DMS153 treated with DMSO at 0.1 percent for 48 hours (cell line): ENCODE data around the gene WASHC2C.
"Not testable (repeated sequence)": the region's sequence is repeated elsewhere in the genome, so short reads cannot be mapped to it uniquely, and the experiment has no call there.

ENCODE experiments used
- DNase-seq: peaks from one replicate; lab custom pipeline; 2025; ENCODE audit not compliant: unreplicated experiment; lab: John Stamatoyannopoulos, UW

The WASHC2C gene, protein sequence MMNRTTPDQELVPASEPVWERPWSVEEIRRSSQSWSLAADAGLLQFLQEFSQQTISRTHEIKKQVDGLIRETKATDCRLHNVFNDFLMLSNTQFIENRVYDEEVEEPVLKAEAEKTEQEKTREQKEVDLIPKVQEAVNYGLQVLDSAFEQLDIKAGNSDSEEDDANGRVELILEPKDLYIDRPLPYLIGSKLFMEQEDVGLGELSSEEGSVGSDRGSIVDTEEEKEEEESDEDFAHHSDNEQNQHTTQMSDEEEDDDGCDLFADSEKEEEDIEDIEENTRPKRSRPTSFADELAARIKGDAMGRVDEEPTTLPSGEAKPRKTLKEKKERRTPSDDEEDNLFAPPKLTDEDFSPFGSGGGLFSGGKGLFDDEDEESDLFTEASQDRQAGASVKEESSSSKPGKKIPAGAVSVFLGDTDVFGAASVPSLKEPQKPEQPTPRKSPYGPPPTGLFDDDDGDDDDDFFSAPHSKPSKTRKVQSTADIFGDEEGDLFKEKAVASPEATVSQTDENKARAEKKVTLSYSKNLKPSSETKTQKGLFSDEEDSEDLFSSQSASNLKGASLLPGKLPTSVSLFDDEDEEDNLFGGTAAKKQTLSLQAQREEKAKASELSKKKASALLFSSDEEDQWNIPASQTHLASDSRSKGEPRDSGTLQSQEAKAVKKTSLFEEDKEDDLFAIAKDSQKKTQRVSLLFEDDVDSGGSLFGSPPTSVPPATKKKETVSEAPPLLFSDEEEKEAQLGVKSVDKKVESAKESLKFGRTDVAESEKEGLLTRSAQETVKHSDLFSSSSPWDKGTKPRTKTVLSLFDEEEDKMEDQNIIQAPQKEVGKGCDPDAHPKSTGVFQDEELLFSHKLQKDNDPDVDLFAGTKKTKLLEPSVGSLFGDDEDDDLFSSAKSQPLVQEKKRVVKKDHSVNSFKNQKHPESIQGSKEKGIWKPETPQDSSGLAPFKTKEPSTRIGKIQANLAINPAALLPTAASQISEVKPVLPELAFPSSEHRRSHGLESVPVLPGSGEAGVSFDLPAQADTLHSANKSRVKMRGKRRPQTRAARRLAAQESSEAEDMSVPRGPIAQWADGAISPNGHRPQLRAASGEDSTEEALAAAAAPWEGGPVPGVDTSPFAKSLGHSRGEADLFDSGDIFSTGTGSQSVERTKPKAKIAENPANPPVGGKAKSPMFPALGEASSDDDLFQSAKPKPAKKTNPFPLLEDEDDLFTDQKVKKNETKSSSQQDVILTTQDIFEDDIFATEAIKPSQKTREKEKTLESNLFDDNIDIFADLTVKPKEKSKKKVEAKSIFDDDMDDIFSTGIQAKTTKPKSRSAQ (N-terminal part only)

GRCh38 chr10:45726703-45727420 is at the start of gene WASHC2C:
Gene WASHC2C, plus strand, starts transcription at chr10:45727266. Its CDS starts 52 bp downstream, at chr10:45727318.
- peak; percentile 51 for DNase-seq

DNA sequence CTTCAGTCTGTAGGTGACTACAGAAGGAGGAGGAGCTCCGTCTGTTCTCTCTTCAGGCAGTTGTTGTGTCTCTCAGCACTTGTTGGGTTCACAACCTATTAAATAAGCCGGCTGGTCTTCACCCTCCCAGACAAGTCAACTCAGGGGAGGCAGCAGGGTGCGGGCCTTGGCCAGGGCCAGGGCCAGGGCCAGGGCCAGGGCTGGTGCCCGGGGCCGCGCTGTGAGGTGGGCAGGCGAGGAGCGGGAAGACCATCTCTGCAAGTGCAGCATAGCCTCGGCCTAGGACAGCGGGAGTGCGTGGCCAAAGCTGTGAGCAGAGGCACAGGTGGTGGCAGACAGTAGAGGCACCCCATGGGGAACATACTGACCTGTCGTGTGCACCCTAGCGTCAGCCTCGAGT is 48.6 kb upstream of the WASHC2C start:
- not testable (repeated sequence) for DNase-seq

DNA sequence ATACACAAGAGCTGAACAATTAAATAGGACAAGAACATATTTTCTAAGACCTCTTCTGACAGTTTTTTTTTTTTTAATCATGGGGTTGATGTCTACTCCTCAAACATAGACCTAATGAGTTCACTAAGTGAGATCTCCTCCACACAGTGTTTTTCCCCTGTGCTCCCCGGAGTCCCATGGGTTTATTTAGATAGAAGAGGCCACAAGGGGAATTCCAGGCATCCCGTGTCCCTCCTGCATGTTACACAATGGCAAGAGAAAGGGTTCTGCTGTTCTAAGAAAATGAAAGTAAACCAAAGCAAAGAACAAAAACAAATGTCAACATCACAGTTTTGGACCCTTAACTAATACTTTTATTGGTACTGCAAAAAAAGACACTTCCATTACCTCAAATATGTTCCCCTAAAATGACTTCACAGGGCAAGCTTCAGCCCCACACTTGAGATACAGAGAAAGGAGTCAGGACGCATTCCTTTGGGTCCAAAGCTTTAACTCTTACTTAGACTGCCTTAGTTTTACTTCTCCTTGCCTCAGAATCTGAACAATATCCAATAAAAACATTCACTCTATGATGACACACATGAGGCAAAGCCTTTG is 16.8 kb upstream of the WASHC2C start:
- DNase-seq, result not testable (repeated sequence)

DNA sequence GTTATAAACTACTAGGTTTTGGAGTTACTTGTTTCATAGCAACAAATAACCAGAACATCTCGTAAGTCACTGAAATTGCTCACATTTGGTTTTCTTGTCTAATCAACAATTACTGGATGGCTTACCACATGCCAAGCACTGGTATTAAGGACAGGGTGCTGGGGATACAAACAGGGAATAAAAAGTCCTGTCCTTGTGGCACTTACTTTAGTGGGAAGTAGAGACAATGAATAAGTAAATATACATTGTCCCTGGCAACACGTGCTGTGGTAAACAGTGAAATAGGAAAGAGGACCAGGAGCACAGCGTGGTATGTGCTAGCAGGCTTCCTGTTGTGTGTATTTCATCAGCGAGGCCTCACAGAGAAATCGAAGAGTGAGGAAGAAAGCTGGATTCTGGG is 15.8 kb upstream of the WASHC2C start:
- DNase-seq, result not testable (repeated sequence)

DNA sequence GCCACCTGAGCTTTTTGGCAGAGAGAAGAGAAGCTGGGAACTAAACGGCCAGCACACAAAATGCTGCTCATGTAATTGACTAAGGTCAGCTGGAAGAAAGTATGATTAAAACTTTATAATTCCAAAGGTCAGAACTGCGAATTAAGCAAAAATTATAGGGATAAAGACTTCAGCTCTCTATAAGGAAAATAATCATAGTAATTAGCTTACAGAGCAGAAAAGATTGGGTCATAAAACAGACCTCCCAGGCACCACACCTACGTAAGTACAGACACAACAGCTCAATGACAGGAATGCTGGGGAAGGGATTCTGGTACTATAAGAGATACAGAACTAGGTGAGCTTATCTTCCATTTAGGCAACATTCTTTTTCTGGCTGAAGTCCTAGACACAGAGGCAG is 10.0 kb upstream of the WASHC2C start:
- DNase-seq, result not testable (repeated sequence)

- DNase-seq, result not testable (repeated sequence)
Measured at GRCh38 chr10:45717642-45718041, 9.4 kb upstream of the WASHC2C start.

- DNase-seq, result not testable (repeated sequence)
Measured at GRCh38 chr10:45721503-45721902, 5.6 kb upstream of the WASHC2C start.

GRCh38 chr10:45723851-45724250 is 3.2 kb upstream of the WASHC2C start:
- DNase-seq, result not testable (repeated sequence)

DNA sequence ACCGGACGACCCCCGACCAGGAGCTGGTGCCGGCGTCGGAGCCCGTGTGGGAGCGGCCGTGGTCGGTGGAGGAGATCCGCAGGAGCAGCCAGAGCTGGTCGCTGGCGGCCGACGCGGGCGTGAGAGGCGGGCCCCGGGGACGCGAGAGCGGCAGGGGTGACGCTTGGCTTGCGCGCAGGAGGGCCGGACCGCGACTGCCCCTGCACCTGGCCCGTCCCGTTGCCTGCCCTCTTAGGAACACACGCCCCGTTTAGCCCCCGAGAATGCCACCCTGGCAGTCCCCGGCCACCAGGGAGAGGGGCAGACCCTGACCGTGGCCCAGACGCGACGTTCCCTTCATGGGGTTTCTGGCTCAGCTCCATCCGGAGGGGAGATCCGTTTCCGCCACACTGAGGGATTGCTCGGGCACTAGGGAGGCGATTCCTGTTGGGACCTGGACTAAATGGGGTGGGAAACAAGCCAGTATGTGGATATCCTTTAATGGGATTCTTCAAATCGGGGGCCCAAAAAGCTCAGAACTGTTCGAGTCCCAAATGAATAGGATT is 427 bp downstream of the WASHC2C start:
- DNase-seq, result not testable (repeated sequence)

DNA sequence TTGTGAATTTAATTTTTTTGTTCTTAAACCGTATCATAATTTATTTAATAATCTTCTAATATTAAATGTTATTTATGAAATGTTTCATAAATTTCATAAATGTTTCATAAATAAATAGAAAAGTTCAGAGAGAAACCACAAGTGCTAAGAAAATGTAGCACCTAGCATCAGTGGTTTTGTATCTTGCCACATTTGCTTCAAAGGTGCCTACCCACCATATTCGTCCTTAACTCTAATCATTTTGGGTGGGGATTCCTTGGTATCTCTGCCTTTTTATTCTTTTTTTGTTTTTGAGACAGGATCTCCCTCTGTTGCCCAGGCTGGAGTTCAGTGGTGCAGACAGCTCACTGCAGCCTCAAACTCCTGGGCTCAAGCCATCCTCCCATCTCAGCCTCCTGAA is 7.4 kb downstream of the WASHC2C start:
- not testable (repeated sequence) for DNase-seq

DNA sequence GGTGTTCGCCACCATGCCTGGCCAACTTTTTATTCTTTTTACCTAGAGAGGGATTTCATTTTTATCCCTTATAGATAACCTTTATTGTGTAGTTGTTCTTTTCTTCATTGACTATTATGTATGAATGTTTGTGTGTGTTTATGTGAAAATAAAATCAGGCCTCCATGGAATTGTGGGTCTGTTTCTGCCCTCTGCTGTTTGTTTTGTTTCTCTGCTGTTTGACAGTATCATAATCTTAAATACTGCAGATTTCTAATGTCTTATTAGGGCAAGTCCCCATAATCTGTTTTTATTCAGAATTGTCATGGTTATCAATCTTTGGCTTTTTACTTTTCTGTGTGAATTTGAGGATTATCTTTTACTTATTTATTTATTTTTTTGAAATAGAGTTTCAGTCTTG is 7.8 kb downstream of the WASHC2C start:
- not testable (repeated sequence) for DNase-seq

- DNase-seq, result not testable (repeated sequence)
Measured at GRCh38 chr10:45741559-45741958, 14.5 kb downstream of the WASHC2C start.

- not testable (repeated sequence) for DNase-seq
Measured at GRCh38 chr10:45742014-45742413, 14.9 kb downstream of the WASHC2C start.

DNA sequence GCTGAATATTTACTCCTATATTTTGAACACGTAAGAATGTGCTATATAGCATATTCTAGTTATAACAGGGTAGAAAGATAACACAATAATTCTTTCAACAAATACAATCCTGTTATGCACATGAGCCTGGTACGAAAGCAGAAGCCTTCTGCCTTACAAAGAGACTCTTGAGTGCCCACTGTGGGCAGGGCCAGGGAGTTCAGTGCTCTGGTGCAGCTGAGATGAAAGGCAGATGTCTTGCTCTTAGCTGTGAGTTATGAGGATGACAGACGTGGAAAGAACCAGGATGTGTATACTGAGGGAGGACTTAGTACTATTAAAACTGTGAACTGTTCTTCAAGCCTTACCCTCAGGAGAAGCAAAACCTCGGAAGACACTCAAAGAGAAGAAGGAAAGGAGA is 24.1 kb downstream of the WASHC2C start:
- DNase-seq, result not testable (repeated sequence)

- not testable (repeated sequence) for DNase-seq
Measured at GRCh38 chr10:45752210-45752609, 25.1 kb downstream of the WASHC2C start.

GRCh38 chr10:45753979-45754495 is 27.0 kb downstream of the WASHC2C start:
- DNase-seq, result not testable (repeated sequence)

GRCh38 chr10:45755083-45755482 is 28.0 kb downstream of the WASHC2C start:
- DNase-seq, result not testable (repeated sequence)

DNA sequence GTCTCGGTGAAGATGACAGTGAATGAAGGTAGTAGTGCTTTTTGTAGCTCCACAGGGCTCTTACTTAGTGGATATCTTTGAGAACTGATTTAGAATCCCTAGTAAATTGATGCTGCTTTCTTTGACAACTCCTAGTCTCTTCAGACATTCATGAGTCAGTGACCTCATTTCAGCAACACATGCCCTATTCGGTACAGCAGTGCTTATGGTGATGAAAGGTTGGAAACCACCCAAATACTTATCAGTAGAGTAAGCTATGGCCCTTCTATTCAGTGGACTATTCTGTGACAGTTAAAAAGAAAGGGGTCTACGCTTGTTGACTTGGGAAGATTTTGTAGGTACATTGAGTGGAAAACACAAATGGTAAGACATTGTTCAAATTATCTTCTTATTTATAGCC is 29.0 kb downstream of the WASHC2C start:
- not testable (repeated sequence) for DNase-seq
